Activated CD4-positive, alpha-beta memory T cell treated with anti-CD3 and anti-CD28 coated beads, Interleukin-2, amount 10 ng/mL, durations not matched to agents 7 days and 5 days (primary cell): ENCODE results near the gene LTBP1. TPM values are rescaled to one million over a fixed set of nuclear protein-coding genes. Genes with fewer than 3 reads are reported as not detected.
A peak's percentile ranks its signal among the peaks of the same experiment; 100 is the strongest.

ENCODE experiments used
- CTCF ChIA-PET: fragments of 350-600 bp; sonication (Branson Sonifier 250); formaldehyde crosslinking; loops from one replicate; lab custom pipeline; 2021; ENCODE audit warnings: antibody characterized with exemption, inconsistent platforms; lab: Charles Lee
- POLR2A ChIA-PET: fragments of 350-600 bp; sonication (Branson Sonifier 250); formaldehyde crosslinking; loops from one replicate; lab custom pipeline; 2021; ENCODE audit warnings: antibody characterized with exemption; lab: Charles Lee
- DNase-seq: peaks from one replicate; pipeline ENCODE4 v3.0.0-alpha.2; 2020
- H3K27ac Mint-ChIP-seq: one replicate; pipeline ENCODE4 v1.8.0; 2021; ENCODE audit warnings: mild to moderate bottlenecking, mixed read lengths
- H3K27me3 Mint-ChIP-seq: one replicate; pipeline ENCODE4 v1.8.0; 2021; ENCODE audit warnings: mixed read lengths
- H3K36me3 Mint-ChIP-seq: one replicate; pipeline ENCODE4 v1.8.0; 2021; ENCODE audit warnings: low read depth, mixed read lengths
- H3K4me1 Mint-ChIP-seq: one replicate; pipeline ENCODE4 v1.8.0; 2021; ENCODE audit warnings: mixed read lengths
- H3K4me3 Mint-ChIP-seq: one replicate; pipeline ENCODE4 v1.8.0; 2021; ENCODE audit warnings: mild to moderate bottlenecking, mixed read lengths
- H3K9me3 Mint-ChIP-seq: one replicate; pipeline ENCODE4 v1.8.0; 2021; ENCODE audit warnings: mixed read lengths
- total RNA-seq, 2 experiments: library from RNA; stranded (reverse); gene quantifications; one replicate each; pipeline ENCODE4 v1.2.3, GENCODE V29; 2021

Gene LTBP1
- total RNA-seq, 2 experiments from 2014 or later: 0.33 to 0.35 TPM

GRCh38 chr2:33264766-33265165 lies 318.0 kb downstream of the LTBP1 start:
- H3K9me3 Mint-ChIP-seq: no peaks in the 10 kb centered on the region
- H3K4me3 Mint-ChIP-seq: no peak overlapping the region
- ChIA-PET CTCF (no interaction called here), POLR2A (no interaction called here)
- H3K4me1 Mint-ChIP-seq: no peaks in the 10 kb centered on the region
- H3K27me3 Mint-ChIP-seq: peaks cover 11% of the 10 kb centered on the region
- H3K36me3 Mint-ChIP-seq: no peaks in the 10 kb centered on the region
- H3K27ac Mint-ChIP-seq: no peak overlapping the region
- DNase-seq: no peak

GRCh38 chr2:33265584-33266338 lies 319.0 kb downstream of the LTBP1 start:
- H3K4me3 Mint-ChIP-seq: no peak overlapping the region

DNA sequence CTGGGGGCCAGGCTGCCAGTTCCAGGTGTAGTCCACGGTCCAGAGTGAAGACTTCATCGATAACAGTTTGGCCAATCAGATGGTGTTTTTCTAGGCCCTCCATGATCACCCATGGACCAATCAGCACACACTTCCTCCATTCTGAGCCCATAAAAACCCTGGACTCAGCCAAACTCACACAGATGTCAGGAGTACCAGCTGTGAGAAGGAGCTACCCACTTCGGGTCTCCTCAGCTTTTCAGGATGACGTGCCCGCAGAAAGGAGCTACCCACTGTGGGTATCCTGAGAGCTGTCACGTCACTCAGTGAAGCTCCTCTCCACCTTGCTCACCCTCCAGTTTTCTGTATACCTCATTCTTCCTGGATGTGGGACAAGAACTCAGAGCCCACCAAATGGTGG lies 319.7 kb downstream of the LTBP1 start:
- H3K27me3 Mint-ChIP-seq: peaks cover 5% of the 10 kb centered on the region
- no peaks in the 10 kb centered on the region for H3K9me3 Mint-ChIP-seq
- ChIA-PET CTCF (no interaction called here), POLR2A (no interaction called here)
- no peaks in the 10 kb centered on the region for H3K36me3 Mint-ChIP-seq
- H3K27ac Mint-ChIP-seq: no peak overlapping the region
- peaks cover 5% of the 10 kb centered on the region for H3K4me1 Mint-ChIP-seq
- no peak for DNase-seq
- H3K4me3 Mint-ChIP-seq: no peak overlapping the region

More at GRCh38 chr2:33265584-33266338, 319.0 kb downstream of the LTBP1 start:
- no peak for DNase-seq
- ChIA-PET CTCF (no interaction called here), POLR2A (no interaction called here)
- H3K27ac Mint-ChIP-seq: no peak overlapping the region
- H3K4me1 Mint-ChIP-seq: no peaks in the 10 kb centered on the region
- no peaks in the 10 kb centered on the region for H3K9me3 Mint-ChIP-seq
- no peaks in the 10 kb centered on the region for H3K36me3 Mint-ChIP-seq
- peaks cover 11% of the 10 kb centered on the region for H3K27me3 Mint-ChIP-seq

DNA sequence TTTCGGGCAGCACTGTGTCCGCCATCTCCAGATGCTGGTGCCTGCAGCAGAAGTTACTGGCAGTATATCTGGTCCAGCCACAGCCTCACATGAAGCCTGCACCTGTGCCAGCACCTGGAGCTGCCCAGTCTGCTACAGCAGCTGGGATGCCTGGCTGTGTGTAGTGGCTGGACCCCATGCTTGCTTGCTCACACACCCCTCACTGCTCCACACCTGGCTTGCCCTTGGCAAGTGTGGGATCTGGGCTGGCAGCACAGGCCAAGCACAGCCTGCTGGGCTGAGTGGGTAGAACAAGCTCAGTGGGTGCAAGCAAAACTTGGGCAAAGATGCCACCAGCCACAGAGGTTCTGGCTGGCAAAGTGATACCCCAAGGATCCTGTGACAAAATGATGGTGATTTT lies 320.3 kb downstream of the LTBP1 start:
- CTCF ChIA-PET: no interaction called here
- H3K36me3 Mint-ChIP-seq: no peaks in the 10 kb centered on the region
- POLR2A ChIA-PET: no interaction called here
- DNase-seq: no peak
- H3K4me1 Mint-ChIP-seq: peaks cover 9% of the 10 kb centered on the region
- no peaks in the 10 kb centered on the region for H3K9me3 Mint-ChIP-seq
- no peak overlapping the region for H3K4me3 Mint-ChIP-seq
- H3K27me3 Mint-ChIP-seq: peaks cover 3% of the 10 kb centered on the region
- H3K27ac Mint-ChIP-seq: no peak overlapping the region

DNA sequence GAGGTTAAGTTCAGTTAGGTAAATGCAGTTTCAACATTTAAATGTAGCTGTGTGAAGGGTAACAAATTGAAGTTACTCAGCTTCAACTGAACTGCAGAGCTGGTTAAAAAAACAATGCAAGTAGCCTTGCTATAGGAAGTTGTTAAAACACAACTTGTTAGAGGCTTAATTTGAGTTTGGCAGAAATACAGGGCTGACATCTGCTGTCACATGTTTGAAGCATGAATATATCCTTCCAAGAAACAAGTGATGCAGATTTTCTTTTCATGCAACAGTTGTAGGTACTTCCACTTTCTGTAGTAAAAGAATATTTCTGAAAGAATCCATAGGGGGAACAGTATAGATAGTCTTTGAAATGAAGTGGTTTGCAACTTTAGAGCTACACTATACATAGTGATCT lies 321.0 kb downstream of the LTBP1 start:
- Mint-ChIP-seq H3K27ac (no peak overlapping the region), H3K4me3 (no peak overlapping the region), H3K36me3 (no peaks in the 10 kb centered on the region), H3K4me1 (peaks cover 15% of the 10 kb centered on the region), H3K9me3 (no peaks in the 10 kb centered on the region), H3K27me3 (peaks cover 3% of the 10 kb centered on the region)
- DNase-seq: no peak
- POLR2A ChIA-PET: interaction anchor here (0.6 kb wide), 1 partner anchor 113 kb away, joined by 3 read pairs; no protein-coding TSS in a partner anchor
- CTCF ChIA-PET: no interaction called here

GRCh38 chr2:33268246-33268831 lies 321.6 kb downstream of the LTBP1 start:
- DNase-seq: no peak
- H3K36me3 Mint-ChIP-seq: no peaks in the 10 kb centered on the region
- H3K9me3 Mint-ChIP-seq: no peaks in the 10 kb centered on the region
- CTCF ChIA-PET: no interaction called here
- no peak overlapping the region for H3K4me3 Mint-ChIP-seq
- no peak overlapping the region for H3K27ac Mint-ChIP-seq
- peaks cover 3% of the 10 kb centered on the region for H3K27me3 Mint-ChIP-seq
- peaks cover 16% of the 10 kb centered on the region for H3K4me1 Mint-ChIP-seq
- POLR2A ChIA-PET: interaction anchor here (0.6 kb wide), 1 partner anchor 112 kb away, joined by 3 read pairs; no protein-coding TSS in a partner anchor

DNA sequence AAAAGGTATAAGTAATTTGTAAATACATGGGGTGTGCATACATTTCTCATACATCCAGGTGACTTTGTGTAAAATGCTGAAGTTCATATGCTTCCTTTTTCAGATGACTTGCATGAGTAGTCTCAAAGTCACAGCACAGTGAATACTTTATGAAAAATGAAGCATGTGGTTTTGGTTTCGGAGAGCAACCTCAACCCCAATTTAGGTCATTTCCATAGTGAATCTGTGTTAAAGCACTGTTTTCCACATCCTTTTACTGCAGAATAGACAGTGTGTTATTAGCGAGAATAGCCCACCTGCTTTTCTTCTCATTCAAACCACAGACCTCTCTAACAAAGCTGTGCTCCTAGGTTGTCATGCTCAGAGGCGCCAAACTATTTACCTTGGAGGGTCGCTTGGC lies 325.2 kb downstream of the LTBP1 start:
- no peak overlapping the region for H3K27ac Mint-ChIP-seq
- no peaks in the 10 kb centered on the region for H3K36me3 Mint-ChIP-seq
- no peak overlapping the region for H3K4me3 Mint-ChIP-seq
- ChIA-PET CTCF (no interaction called here), POLR2A (no interaction called here)
- H3K4me1 Mint-ChIP-seq: peaks cover 25% of the 10 kb centered on the region
- DNase-seq: peak; percentile 29
- peaks cover 8% of the 10 kb centered on the region for H3K27me3 Mint-ChIP-seq
- H3K9me3 Mint-ChIP-seq: no peaks in the 10 kb centered on the region

- Mint-ChIP-seq H3K4me1 (peaks cover 25% of the 10 kb centered on the region), H3K9me3 (no peaks in the 10 kb centered on the region), H3K27ac (no peak overlapping the region), H3K36me3 (no peaks in the 10 kb centered on the region), H3K27me3 (peaks cover 10% of the 10 kb centered on the region), H3K4me3 (no peak overlapping the region)
- POLR2A ChIA-PET: no interaction called here
- CTCF ChIA-PET: interaction anchor here (0.6 kb wide), 1 partner anchor 12 kb away, joined by 4 read pairs; no protein-coding TSS in a partner anchor
- no peak for DNase-seq
These were observed 326.7 kb downstream of the LTBP1 start for GRCh38 chr2:33273479-33273878.

GRCh38 chr2:33274524-33274923 lies 327.8 kb downstream of the LTBP1 start:
- H3K27me3 Mint-ChIP-seq: peaks cover 7% of the 10 kb centered on the region
- H3K4me3 Mint-ChIP-seq: no peak overlapping the region
- H3K9me3 Mint-ChIP-seq: no peaks in the 10 kb centered on the region
- peaks cover 25% of the 10 kb centered on the region for H3K4me1 Mint-ChIP-seq
- DNase-seq: no peak
- no peak overlapping the region for H3K27ac Mint-ChIP-seq
- no peaks in the 10 kb centered on the region for H3K36me3 Mint-ChIP-seq
- CTCF ChIA-PET: no interaction called here
- POLR2A ChIA-PET: no interaction called here

DNA sequence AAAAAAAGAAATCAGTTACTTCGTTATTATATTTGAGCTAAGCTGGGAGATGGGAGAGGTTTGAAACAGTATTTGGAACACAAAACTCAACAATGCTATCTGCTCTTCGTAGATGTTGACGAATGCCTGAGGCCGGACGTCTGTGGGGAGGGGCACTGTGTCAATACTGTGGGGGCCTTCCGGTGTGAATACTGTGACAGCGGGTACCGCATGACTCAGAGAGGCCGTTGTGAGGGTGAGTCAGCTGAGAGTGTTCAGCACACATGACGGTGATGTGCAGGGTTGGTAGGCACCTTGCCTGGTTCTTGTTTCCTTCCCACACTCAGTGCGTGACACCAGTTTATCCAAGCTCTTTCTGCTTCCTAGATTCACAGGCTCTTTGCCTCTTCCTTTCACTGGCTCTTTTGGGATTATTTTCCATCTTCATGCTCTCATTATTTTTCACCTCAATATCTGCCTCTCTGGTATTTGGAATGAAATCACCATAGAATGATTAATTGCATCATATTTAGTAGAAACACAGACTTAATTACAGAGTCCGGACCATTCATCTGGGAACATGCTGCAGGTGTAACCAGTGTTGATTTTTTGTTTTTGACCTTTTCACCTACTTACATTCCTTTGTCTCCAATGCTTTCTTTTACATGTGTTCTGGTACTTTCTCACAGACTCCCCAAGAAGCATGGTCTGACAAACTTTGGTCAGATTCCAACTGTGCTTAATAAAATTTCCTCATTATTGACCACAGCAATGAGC lies 329.1 kb downstream of the LTBP1 start:
- peaks cover 13% of the 10 kb centered on the region for H3K27me3 Mint-ChIP-seq
- H3K4me3 Mint-ChIP-seq: no peak overlapping the region
- no peaks in the 10 kb centered on the region for H3K9me3 Mint-ChIP-seq
- POLR2A ChIA-PET: no interaction called here
- peaks cover 25% of the 10 kb centered on the region for H3K4me1 Mint-ChIP-seq
- peak; percentile 65 for DNase-seq
- CTCF ChIA-PET: interaction anchor here (0.5 kb wide), 1 partner anchor 103 kb away, joined by 4 read pairs; no protein-coding TSS in a partner anchor
- H3K27ac Mint-ChIP-seq: peak overlapping the region; percentile 53
- H3K36me3 Mint-ChIP-seq: no peaks in the 10 kb centered on the region

DNA sequence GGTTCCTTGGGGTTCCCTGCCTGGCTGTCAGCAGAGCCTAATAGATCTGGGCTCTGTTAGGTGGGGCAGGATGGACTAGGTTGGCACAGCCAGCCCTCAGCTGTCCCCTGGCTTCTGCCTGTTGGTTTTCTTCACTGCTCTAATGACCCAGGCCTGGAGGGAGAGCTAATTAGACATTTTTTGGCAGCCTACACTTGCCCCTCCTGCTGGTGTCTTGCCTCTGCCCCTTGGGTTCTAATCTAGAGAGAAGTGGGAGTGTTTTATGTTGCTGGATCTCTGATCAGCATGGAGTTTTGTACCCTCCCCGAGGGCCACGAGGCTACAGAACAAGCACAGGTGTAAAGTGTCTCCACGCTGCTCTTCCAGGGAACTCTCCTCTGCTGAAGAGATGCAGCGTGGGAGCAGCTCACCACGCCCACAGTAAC lies 330.3 kb downstream of the LTBP1 start:
- no peaks in the 10 kb centered on the region for H3K36me3 Mint-ChIP-seq
- H3K27ac Mint-ChIP-seq: no peak overlapping the region
- H3K4me3 Mint-ChIP-seq: no peak overlapping the region
- no peak for DNase-seq
- no peaks in the 10 kb centered on the region for H3K9me3 Mint-ChIP-seq
- CTCF ChIA-PET: no interaction called here
- H3K4me1 Mint-ChIP-seq: peaks cover 17% of the 10 kb centered on the region
- H3K27me3 Mint-ChIP-seq: peaks cover 13% of the 10 kb centered on the region
- POLR2A ChIA-PET: no interaction called here

- no peak overlapping the region for H3K27ac Mint-ChIP-seq
- H3K9me3 Mint-ChIP-seq: no peaks in the 10 kb centered on the region
- peaks cover 13% of the 10 kb centered on the region for H3K27me3 Mint-ChIP-seq
- CTCF ChIA-PET: interaction anchor here (0.7 kb wide), 2 partner anchors 649 to 745 kb away, joined by 3 to 4 read pairs; no protein-coding TSS in a partner anchor
- H3K36me3 Mint-ChIP-seq: no peaks in the 10 kb centered on the region
- DNase-seq: no peak
- POLR2A ChIA-PET: no interaction called here
- peaks cover 9% of the 10 kb centered on the region for H3K4me1 Mint-ChIP-seq
- no peak overlapping the region for H3K4me3 Mint-ChIP-seq
These were observed 331.6 kb downstream of the LTBP1 start for GRCh38 chr2:33278245-33278943.
